PC-3 (cell line): ENCODE measurements around the gene SCN4B.

Experiments
- CTCF ChIP-seq: fragments of 300-600 bp; sonication (generic); conservative IDR thresholded peaks from 2 replicates; pipeline ENCODE4 v1.5.1; 2017; ENCODE audit warnings: antibody characterized with exemption, low read depth, mild to moderate bottlenecking, low read length
- EZH2phosphoT487 ChIP-seq: fragments of 300-600 bp; sonication (generic); IDR thresholded peaks from 2 replicates; pipeline ENCODE4 v1.6.1; 2018; ENCODE audit warnings: mild to moderate bottlenecking, antibody characterized with exemption, low read length, borderline replicate concordance

GRCh38 chr11:118184784-118185579 lies 32.4 kb upstream of the SCN4B start:
- no peak for TF ChIP-seq CTCF
- TF ChIP-seq EZH2phosphoT487 = no peak
